Adrenal gland (tissue), 5 donors: ENCODE data around the gene RELN.

Experiments used
- POLR2A ChIP-seq, 2 donors: fragments of 450-650 bp; IDR thresholded peaks; one replicate each; pipeline ENCODE4 v1.6.1; 2017; ENCODE audit warnings: antibody characterized with exemption in 2 of 2, mild to moderate bottlenecking in 2 of 2, moderate library complexity in 1 of 2
- TF ChIP-seq, protein P1 (sequence below), 6 experiments: fragments of 450-650 bp in 4 of 6; fragments of 200-600 bp in 2 of 6; sonication (generic) in 1 of 6; IDR thresholded peaks; 1 replicate in 5 of 6; 2 replicates in 1 of 6; pipeline versions ENCODE4 v1.5.1 to v1.8.0; 2016 to 2021; ENCODE audit warnings: antibody characterized with exemption in 6 of 6, mild to moderate bottlenecking in 2 of 6, moderate library complexity in 1 of 6
- donor health status: DM: no; HTN: no; CAD: no.

DNA sequence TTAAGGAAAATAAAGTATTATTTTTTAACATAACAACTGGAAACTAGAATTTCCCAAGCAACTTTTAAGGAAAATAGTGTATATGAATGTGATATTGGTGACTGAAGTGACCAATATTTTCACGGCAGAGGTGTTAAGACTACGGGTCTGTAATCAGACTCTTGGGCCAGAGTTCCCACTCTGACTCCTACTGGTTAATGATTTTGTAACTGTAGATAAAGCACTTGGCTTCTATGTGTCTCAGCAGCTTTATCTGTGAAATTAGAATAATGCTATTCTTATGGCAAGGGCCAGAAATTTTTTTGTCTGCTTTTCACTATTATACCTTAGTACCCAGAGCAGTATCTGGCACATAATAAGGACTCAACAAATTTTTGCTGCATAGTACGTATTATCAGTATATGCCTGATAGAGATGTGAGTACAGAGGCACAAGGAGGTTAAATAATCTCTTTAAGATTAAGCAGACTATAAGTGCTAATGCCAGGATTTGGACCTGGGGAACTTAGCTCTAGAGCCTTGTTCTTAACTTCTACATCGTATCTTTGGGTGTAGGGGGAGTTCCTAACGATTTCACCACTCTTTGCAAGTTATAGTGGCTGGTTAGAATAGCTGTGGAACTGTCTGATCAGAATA is 357.3 kb downstream of the RELN start:
- TF ChIP-seq, protein P1, sequence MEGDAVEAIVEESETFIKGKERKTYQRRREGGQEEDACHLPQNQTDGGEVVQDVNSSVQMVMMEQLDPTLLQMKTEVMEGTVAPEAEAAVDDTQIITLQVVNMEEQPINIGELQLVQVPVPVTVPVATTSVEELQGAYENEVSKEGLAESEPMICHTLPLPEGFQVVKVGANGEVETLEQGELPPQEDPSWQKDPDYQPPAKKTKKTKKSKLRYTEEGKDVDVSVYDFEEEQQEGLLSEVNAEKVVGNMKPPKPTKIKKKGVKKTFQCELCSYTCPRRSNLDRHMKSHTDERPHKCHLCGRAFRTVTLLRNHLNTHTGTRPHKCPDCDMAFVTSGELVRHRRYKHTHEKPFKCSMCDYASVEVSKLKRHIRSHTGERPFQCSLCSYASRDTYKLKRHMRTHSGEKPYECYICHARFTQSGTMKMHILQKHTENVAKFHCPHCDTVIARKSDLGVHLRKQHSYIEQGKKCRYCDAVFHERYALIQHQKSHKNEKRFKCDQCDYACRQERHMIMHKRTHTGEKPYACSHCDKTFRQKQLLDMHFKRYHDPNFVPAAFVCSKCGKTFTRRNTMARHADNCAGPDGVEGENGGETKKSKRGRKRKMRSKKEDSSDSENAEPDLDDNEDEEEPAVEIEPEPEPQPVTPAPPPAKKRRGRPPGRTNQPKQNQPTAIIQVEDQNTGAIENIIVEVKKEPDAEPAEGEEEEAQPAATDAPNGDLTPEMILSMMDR (IDR thresholded peaks at IDR 0.05) = no peak
- no peak for TF ChIP-seq POLR2A (IDR thresholded peaks at IDR 0.05)
